Epithelial cell of proximal tubule (primary cell): ENCODE data around the gene STIL. TPM values are rescaled to one million over a fixed set of nuclear protein-coding genes. Genes with fewer than 3 reads are reported as not detected.

Experiments used
- DNase-seq: peaks from one replicate; pipeline ENCODE4 v3.0.0-alpha.2; 2011; ENCODE audit warnings: low read depth
- H3K4me3 ChIP-seq: 2 replicates; pipeline ENCODE4 v1.5.1; 2011; ENCODE audit warnings: low read depth, mild to moderate bottlenecking, low read length
- total RNA-seq: library from RNA; depleted of rRNA; stranded (reverse); fragments of >200 nt; gene quantifications from 2 replicates; pipeline ENCODE4 v1.2.3, GENCODE V29; 2015
- TF ChIP-seq, protein P1 (sequence below): conservative IDR thresholded peaks from 2 replicates; pipeline ENCODE4 v1.5.1; 2012; ENCODE audit warnings: low read depth, mild to moderate bottlenecking, low read length

STIL gene
- total RNA-seq, 1 donor from 2014 or later: 17.3 TPM

DNA sequence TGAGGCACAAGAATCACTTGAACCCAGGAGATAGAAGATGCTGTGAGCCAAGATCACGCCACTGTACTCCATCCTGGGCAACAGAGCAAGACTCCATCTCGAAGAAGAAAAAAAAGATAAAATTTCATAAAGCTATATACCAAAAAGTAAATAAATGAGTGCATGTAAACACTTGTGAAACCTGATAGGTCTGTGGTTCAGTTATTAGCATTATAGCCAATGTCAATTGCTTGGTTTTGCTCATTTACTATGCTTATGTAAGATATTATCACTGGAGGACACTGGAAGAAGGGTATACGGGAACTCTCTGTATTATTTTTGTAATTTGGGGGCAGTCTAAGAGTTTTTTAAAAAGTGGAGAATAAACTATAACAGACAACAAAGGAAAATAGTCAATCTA is 64.2 kb downstream of the STIL start:
- no peak for DNase-seq
- H3K4me3 ChIP-seq: no peak overlapping the region
- TF ChIP-seq, protein P1, sequence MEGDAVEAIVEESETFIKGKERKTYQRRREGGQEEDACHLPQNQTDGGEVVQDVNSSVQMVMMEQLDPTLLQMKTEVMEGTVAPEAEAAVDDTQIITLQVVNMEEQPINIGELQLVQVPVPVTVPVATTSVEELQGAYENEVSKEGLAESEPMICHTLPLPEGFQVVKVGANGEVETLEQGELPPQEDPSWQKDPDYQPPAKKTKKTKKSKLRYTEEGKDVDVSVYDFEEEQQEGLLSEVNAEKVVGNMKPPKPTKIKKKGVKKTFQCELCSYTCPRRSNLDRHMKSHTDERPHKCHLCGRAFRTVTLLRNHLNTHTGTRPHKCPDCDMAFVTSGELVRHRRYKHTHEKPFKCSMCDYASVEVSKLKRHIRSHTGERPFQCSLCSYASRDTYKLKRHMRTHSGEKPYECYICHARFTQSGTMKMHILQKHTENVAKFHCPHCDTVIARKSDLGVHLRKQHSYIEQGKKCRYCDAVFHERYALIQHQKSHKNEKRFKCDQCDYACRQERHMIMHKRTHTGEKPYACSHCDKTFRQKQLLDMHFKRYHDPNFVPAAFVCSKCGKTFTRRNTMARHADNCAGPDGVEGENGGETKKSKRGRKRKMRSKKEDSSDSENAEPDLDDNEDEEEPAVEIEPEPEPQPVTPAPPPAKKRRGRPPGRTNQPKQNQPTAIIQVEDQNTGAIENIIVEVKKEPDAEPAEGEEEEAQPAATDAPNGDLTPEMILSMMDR: no peak

GRCh38 chr1:47244339-47244862 is 69.5 kb downstream of the STIL start:
- DNase-seq: no peak
- H3K4me3 ChIP-seq: no peak overlapping the region
- TF ChIP-seq, protein P1: no peak

DNA sequence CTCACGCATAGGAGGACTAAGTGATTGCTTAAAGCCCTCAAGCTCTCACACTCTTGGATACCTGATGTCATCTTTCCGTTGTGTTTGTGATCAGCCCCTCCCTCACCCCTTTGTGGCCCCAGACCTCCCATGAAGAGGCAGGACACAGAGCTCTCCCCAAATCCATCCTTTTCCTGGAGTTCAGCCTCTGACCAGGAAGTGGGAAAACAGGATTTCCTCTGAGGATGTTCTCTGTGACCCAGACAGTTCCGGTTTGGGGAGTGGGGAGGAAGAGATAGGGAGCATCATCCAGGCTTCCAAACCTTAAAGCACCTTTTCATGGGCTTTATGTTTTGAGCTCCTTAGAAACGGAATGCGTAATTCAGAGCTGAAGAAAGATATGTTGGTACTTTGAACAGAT is 70.0 kb downstream of the STIL start:
- TF ChIP-seq, protein P1: no peak
- DNase-seq: no peak
- no peak overlapping the region for H3K4me3 ChIP-seq

DNA sequence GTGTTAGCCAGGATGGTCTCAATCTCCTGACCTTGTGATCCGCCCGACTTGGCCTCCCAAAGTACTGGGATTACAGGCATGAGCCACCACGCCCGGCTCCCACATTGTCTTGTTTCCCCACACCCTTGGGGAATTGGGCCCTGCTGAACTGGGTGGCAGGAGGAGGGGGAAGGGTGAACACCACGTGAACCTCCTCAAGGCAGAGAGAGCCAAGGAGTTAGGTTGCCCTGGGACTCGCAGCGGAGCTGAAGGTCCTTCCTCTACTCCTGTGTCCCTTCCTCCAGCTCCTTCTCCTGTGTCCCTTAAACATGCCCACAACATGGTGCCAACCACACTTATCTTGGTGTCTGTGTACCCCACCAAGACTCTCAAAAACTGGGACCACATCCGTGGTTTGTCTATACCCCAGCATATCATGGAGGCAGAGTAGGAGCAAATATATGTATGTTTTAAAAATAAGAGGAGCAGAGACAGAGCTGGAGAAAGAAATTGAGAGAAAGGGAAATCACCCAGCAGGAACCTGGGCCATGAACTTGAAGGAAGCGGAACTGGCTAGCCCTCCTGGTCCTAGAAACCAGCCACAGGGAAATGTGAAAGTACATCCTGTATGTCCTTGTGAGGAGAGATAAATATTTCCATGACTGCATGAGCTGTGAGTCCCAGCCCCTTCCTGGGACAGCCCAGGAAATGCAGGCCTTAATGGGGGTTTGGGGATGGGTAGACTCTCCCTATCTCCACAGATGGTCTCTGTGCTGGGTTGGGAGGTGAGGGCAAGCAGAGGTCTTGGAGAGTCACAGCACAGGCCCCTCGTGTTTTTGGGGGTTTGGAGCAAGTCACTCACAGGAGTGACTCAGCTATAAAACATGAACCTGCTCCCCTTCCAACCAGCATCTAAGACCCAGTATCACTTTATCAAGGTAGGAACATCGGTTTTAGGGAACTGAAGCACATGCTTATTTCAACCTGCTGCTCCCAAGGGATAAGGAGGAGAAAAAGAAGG is 72.5 kb downstream of the STIL start:
- TF ChIP-seq, protein P1: no peak
- H3K4me3 ChIP-seq: no peak overlapping the region
- no peak for DNase-seq

DNA sequence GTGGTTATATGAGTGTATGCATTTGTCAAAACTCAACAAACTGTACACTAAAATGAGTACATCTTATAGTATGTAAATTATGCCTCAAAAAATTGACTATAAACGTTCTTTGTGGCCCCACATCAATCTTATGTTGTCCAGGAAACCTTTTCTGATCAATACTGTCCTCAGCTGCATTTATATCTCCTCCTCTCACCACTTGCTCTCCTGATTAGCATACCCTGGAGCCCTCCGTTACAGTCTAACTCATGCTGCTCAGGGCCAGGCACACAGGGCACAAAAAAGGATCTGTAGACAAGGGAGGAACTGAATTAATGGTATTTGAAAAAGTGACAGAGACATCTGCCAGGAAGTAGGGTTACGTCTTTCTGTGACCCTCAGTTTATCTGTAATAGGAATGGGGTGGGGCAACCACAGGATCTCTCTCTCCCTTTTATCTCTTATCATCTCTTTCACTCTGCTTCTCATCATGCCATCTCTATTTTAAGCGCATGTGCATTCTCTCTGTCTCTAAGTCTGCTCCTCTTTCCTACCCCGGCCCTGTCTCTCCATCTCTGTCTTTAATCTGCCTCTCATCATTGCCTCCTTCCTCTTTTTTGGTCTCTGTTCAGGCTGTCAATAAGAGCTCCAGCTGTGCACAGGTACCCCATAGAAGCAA is 74.9 kb downstream of the STIL start:
- TF ChIP-seq, protein P1: no peak
- H3K4me3 ChIP-seq: no peak overlapping the region
- DNase-seq: no peak

DNA sequence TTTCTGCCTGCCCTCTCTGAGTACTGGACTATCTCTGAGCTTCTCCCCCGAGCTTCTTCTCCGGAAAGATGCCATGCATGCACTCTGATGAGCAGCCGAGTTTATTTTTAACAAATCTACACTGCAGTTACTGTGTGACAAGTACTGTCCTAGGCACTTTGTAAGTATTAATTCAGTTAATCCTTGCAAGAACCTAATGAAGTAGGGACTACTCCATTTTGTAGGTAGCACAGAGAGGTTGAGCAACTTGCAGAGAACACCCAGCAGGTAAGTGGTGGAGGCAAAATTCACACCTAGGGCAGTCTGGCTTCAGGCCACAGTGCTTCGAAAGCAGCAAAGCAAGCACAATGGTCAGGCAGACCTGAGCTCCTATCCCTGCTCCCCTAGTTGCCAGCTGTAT is 78.1 kb downstream of the STIL start:
- TF ChIP-seq, protein P1: no peak
- DNase-seq: no peak

More for the DNA sequence above, 78.1 kb downstream of the STIL start:
- no peak overlapping the region for H3K4me3 ChIP-seq
